GM12892 (cell line): ENCODE measurements around the gene CTXN3.

Source experiments
- DNase-seq: peaks from one replicate; pipeline ENCODE4 v3.0.0; 2011; ENCODE audit not compliant: insufficient read length
- FAIRE-seq: peaks from 2 replicates; lab custom pipeline; 2011; peaks lifted over from hg19 to GRCh38; lab: Jason Lieb, UNC
- POLR2A ChIP-seq: IDR thresholded peaks from 2 replicates; pipeline ENCODE4 v1.6.1; 2011; ENCODE audit warnings: low read depth, low read length, control low read depth
- POLR2AphosphoS5 ChIP-seq: IDR thresholded peaks from 2 replicates; pipeline ENCODE4 v1.6.1; 2011; ENCODE audit warnings: low read depth, low read length, control low read depth
- TAF1 ChIP-seq: IDR thresholded peaks from 2 replicates; pipeline ENCODE4 v1.6.1; 2011; ENCODE audit warnings: low read depth, mild to moderate bottlenecking, control low read depth, low read length, borderline replicate concordance

Gene CTXN3

GRCh38 chr5:127619908-127620479 lies 28.9 kb upstream of the CTXN3 start:
- DNase-seq (no peak), FAIRE-seq (no peak)
- no peak for TF ChIP-seq POLR2A
- TF ChIP-seq POLR2AphosphoS5: no peak
- TF ChIP-seq TAF1: no peak

- DNase-seq (no peak), FAIRE-seq (no peak)
- TF ChIP-seq TAF1 (no peak), POLR2A (no peak), POLR2AphosphoS5 (no peak)
Observed at GRCh38 chr5:127621601-127622325, 27.1 kb upstream of the CTXN3 start.

GRCh38 chr5:127634007-127634406 lies 14.9 kb upstream of the CTXN3 start:
- FAIRE-seq (no peak), DNase-seq (no peak)
- TF ChIP-seq POLR2AphosphoS5: no peak
- TF ChIP-seq POLR2A: no peak
- no peak for TF ChIP-seq TAF1

GRCh38 chr5:127639828-127640227 lies 9.1 kb upstream of the CTXN3 start:
- no peak for DNase-seq
- TF ChIP-seq POLR2A (no peak), TAF1 (no peak), POLR2AphosphoS5 (no peak)
- no peak for FAIRE-seq

- FAIRE-seq: no peak
- no peak for TF ChIP-seq TAF1
- no peak for TF ChIP-seq POLR2AphosphoS5
- no peak for TF ChIP-seq POLR2A
- DNase-seq: no peak
Observed at GRCh38 chr5:127642949-127643348, 5.9 kb upstream of the CTXN3 start.

GRCh38 chr5:127643607-127644006 lies 5.3 kb upstream of the CTXN3 start:
- TF ChIP-seq POLR2AphosphoS5 (no peak), POLR2A (no peak), TAF1 (no peak)
- FAIRE-seq (no peak), DNase-seq (no peak)

GRCh38 chr5:127645300-127645726 lies 3.6 kb upstream of the CTXN3 start:
- TF ChIP-seq POLR2A (no peak), TAF1 (no peak), POLR2AphosphoS5 (no peak)
- no peak for FAIRE-seq
- DNase-seq: no peak

- TF ChIP-seq POLR2AphosphoS5 (no peak), POLR2A (no peak), TAF1 (no peak)
- DNase-seq (no peak), FAIRE-seq (no peak)
Observed at GRCh38 chr5:127647361-127647958, 1.4 kb upstream of the CTXN3 start.

GRCh38 chr5:127650022-127650421 lies 1.1 kb downstream of the CTXN3 start:
- no peak for FAIRE-seq
- TF ChIP-seq POLR2A (no peak), POLR2AphosphoS5 (no peak), TAF1 (no peak)
- DNase-seq: no peak

GRCh38 chr5:127650649-127651048 lies 1.8 kb downstream of the CTXN3 start:
- no peak for TF ChIP-seq POLR2A
- TF ChIP-seq TAF1: no peak
- TF ChIP-seq POLR2AphosphoS5: no peak
- FAIRE-seq: no peak
- no peak for DNase-seq

- TF ChIP-seq POLR2AphosphoS5: no peak
- no peak for TF ChIP-seq TAF1
- TF ChIP-seq POLR2A: no peak
- DNase-seq (no peak), FAIRE-seq (no peak)
Observed at GRCh38 chr5:127652952-127653611, 4.2 kb downstream of the CTXN3 start.

- FAIRE-seq: no peak
- TF ChIP-seq POLR2A (no peak), TAF1 (no peak), POLR2AphosphoS5 (no peak)
- no peak for DNase-seq
Observed at GRCh38 chr5:127656825-127657224, 7.9 kb downstream of the CTXN3 start.
